Stimulated activated CD4-positive, alpha-beta T cell treated with anti-CD3 and anti-CD28 coated beads, Interleukin-1b, Interleukin-23, amount 100 ng/mL, for 48 hours (primary cell): ENCODE measurements around the gene PARD3.

ENCODE experiments used
- DNase-seq: peaks from one replicate; pipeline ENCODE4 v3.0.0-alpha.2; 2020

The PARD3 gene

DNA sequence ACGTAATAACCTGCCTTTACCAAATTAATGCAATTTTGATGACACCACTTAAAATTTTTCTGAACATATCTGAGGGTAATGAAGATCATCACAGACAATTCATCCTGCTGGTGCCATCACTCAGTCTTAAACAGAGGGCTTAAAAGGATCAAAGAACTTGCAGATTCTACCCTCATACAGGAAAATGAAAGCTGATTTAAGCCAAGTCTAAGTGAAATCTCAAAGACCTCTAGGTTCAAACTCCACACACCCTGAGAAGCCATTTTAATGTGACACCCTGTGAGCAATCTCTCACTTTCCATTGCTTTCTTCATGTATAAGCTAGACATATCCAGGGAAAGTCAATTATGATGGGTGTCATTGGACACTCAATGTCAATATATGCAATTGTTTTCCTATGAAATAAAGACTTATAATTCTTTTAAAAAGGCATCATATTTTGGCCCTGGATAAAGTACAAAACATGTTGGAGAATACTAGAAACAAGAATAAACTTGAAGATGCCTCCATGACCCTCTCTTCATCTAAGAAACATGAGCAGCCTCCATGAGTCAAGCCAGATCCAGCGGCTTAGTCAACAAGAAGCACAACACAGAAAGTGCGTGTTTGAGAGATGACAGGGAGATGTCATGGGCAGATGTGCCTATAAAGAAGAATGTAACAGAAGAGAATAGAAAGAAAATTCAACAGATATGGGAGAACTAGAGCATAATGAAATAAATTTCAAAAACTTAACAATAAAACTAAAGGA is 291.9 kb downstream of the PARD3 start:
- no peak for DNase-seq

DNA sequence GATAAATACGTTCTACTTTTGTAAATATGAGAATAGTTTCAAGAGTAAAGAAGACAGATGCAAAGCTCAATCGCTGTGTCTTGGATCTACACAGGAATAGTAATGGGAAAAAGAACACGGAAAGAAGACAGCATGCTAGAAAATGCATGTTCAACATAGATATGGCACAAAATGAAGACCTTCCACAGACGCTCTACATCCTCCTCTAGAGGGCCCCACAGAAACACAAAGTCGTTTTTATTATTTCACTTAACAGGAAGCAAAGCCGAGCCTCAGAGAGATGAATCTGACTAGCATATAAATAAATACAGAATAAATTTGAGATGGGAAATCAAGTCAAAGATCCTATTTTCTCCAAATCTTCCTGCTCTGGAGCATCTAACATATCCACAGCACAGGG is 292.6 kb downstream of the PARD3 start:
- DNase-seq = no peak

DNA sequence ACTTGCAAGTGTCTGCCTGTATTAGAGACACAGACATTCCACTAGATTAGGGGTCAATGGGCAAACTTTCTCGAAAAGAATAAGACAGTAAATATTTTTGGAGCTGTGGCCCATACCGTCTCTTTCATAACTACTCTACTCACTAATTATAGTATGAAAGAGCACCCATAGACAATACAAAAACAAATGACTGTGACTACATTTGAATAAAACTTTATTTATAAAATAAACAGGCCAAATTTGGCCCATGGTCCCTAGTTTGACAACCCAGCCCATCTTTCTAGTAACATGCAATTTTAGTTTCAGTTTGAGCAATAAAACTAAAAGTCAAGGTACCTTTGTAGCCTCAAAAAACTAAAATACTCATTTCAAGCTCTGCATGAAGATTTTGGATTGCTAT is 294.6 kb downstream of the PARD3 start:
- DNase-seq = no peak

DNA sequence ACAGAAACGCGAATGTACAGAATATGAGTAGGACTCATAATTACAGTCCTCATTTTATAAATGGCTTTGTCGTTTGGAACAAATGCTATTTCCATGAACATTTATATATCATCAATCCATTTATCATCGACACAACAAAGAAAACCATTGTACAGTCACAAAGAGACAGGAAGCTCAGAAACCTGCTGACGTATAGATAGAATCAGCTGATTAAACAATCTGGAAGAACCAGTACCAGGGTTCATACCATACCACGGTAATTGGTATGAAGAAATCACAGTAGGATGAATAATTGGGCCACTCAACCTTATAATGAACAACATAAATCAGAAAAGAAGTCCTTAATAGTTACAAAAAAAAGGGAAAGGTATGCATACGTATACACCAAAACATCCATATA is 295.0 kb downstream of the PARD3 start:
- no peak for DNase-seq

DNA sequence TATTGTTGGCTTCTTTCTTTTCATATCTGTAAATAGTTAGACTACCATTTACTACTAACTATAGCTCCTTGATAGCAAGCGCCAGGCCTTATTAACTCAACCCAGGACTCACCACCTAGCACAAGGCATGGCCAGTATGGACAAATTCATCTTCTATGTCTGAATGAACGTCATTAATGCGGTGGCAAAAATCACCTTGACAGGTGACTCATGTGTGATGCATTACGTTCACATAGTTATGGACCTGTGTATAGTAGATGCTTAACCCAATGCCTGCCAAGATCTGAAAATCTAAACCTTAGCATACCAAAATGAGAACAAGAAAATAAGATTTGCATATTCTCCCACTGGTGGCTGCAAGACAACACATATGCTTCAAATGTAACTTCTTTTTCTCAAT is 300.8 kb downstream of the PARD3 start:
- no peak for DNase-seq

DNA sequence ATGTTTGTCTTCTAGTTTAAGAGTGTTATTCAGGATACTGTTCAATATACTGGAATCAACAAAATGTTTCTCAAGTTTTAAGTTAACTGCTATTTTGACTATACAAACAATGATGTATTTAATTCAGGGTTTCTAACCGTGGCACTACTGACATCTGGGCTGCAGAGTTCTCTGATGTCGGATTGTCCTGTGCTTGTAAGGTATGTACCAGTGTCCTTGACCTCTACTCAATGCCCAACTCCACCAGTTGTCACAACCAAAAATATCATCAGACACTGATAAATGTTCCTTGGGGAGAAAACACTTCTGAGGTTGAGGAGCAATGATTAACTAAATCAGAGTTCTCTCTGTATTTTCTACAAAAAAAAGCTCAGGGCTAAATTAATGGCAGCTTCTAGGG is 301.5 kb downstream of the PARD3 start:
- no peak for DNase-seq

GRCh38 chr10:34507217-34507616 is 307.9 kb downstream of the PARD3 start:
- no peak for DNase-seq

DNA sequence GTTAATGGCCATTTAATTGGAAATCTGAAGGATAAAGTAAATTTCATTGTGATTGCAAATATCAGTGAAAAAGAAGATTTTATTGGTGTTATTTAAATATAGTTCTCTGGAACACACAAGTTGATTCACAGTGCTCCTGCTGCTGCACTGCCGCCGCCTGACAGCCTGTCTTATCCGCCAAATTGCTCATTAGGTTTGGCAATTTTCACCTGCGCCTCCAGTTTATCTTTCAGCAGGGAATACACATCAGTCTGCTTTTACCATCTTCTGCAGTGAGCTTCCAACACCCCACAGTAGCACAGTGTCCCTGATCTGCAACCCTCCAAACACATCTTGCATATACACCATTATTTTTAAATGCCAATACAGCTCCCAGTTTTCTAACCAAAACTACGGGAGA is 308.3 kb downstream of the PARD3 start:
- DNase-seq = no peak

- DNase-seq = no peak
These were observed 309.8 kb downstream of the PARD3 start for GRCh38 chr10:34505338-34505737.

GRCh38 chr10:34504534-34504933 is 310.6 kb downstream of the PARD3 start:
- no peak for DNase-seq

- DNase-seq = no peak
These were observed 311.4 kb downstream of the PARD3 start for GRCh38 chr10:34503704-34504103.

DNA sequence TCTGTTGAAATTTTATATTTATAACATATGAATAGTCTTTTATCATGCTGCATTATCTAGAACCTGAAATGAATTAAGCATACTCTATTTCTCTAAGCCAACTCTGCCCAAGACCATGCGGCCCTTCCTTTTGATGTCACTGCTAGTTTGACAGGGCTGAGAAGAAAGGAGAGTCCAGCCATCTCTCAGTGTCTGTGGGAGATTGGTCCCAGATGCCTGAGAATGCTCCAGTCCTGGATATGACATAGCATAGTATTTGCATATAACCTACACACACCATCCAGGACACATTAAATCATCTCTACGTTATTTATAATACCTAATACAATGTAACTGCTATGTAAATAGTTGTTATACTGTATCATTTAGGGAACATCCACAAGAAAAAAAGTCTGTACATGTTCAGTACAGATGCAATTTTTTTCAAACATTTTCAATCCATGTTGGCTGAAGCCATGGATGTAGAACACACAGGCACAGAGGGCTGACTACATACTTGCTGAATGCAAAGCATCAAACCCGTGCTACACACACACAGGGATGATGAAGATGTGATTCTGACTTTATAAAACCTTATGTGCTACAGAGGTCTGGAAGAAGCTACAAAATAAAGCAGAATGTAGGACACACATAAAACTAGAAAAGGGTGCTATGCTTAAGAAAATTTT is 315.4 kb downstream of the PARD3 start:
- no peak for DNase-seq

DNA sequence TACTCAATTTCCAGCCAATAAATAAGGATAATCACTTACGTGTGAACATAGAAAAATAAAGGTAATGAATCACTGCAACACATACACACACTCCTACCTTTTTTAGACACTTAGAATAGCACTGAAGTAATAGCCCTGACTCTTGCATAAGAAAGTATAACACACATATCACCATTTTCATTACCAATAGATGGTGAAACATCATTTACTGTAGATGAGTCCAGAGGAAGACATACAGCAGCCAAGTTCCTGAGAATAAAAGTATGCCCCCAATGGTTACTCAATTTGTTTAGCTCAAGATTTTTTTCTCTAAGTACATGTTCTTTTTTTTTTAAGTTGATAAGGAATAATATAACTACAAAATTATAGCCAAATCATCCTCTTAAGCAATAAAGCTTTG is 316.3 kb downstream of the PARD3 start:
- no peak for DNase-seq

- DNase-seq = no peak
These were observed 319.2 kb downstream of the PARD3 start for GRCh38 chr10:34495938-34496337.

GRCh38 chr10:34494012-34494411 is 321.1 kb downstream of the PARD3 start:
- DNase-seq = no peak

GRCh38 chr10:34492081-34492480 is 323.0 kb downstream of the PARD3 start:
- DNase-seq = no peak

- DNase-seq = no peak
These were observed 323.4 kb downstream of the PARD3 start for GRCh38 chr10:34491678-34492077.

DNA sequence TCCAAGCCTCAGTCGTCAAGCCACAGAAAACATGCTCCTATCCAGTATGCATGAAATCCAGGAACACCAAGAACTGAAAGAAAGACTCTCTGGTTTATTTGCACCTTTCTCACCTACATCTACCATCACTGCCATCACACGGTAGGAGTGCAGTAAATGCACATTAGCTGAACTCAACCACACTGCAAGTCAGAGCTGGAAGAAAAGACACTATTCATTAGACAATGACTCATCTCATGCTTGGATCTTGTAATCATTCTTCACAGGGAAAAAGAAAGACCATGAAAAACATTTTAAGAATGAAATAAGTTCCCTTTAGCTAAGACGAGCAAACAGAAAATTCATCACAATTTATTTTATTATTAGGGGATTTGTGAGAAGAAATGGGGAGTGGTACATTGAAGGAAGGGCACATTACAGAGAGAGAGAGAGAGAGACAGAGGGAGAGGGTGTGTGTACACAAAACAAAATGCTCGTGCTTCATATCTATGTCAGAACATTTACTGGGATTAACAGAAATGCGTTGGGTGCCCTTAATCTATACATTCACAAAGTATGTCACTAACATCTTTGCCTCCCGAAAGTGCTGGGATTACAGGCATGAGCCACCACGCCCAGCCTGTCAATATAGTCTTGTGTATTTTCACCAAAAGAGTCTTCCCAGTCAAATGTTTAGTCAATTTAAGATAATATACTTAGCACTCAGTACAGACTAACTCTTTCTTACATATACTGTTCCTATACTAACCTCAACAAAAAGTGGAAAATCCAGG is 324.9 kb downstream of the PARD3 start:
- DNase-seq = no peak

DNA sequence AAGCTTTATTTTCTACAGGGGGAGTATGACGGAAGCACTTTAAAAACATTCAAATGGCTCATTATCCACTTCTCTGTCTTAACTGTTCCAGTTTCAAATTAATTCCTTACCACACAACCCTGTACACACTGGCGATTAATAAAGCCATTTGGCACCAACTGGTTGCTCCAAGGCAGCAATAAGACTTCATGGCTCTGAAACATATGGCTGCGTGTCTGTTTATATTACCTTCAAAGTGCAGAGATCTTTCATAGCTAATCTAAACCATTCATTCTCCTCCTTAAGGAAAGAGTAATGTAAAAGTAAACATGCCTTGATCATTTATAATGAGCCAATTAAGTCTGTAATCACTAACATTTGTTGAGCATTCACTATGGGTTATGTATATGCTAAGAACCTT is 325.7 kb downstream of the PARD3 start:
- DNase-seq = no peak

GRCh38 chr10:34488476-34489130 is 326.5 kb downstream of the PARD3 start:
- no peak for DNase-seq

GRCh38 chr10:34486008-34486407 is 329.1 kb downstream of the PARD3 start:
- DNase-seq = no peak

DNA sequence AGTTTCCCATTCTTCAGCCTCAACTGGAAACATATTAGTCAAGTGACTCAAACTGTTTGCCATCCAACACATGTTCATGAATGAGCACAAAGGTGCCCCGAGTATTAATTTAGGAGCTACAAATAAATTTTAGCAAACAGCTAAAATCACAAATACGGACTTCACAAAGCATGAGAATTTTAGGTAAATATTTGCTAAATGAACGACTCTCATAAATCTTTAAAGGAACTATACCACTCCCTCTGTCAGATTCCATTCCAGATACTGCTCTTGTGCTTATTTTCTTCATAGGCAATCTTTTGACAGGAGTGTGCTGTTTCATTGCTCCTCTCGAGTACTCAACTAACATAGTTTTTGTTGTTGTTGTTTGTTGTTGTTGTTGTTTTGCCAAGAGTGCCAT is 330.9 kb downstream of the PARD3 start:
- DNase-seq = no peak

DNA sequence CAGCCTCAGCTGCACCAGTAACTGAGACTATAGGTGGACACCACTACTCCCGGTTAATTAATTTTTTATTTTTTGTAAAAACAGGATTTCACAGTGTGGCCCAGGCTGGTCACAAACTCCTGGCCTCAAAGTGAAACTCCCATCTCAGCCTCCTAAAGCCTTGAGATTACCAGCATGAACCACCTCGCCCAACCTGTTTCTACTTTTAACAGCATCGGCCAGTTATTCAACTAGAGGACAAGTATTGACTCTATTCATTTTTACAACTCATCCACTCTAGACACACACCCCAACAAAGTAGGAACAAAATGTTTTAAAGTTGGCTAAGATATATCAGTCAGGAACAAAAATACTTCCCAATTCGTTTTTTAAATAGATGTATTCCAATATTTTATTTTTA is 334.8 kb downstream of the PARD3 start:
- no peak for DNase-seq
